Measurements from ENCODE around the gene LRP1B. TPM values are rescaled to one million over a fixed set of nuclear protein-coding genes. Genes with fewer than 3 reads are reported as not detected.

The LRP1B gene
- total and polyA plus RNA-seq, 2 of the 8 experiments (the other 6 are each of a cell fraction or from before 2014, with no cell fraction given) = 0.03 TPM; not detected in 1

GRCh38 chr2:140355511-140356090 lies 1775.2 kb downstream of the LRP1B start:
- FAIRE-seq (no peak), DNase-seq (ENCODE audit: low read depth in 1 of 2, low spot score in 2 of 2) (no peak)
- H2BK5ac ChIP-seq (ENCODE audit: low read depth, low read length) = no peak overlapping the region
- H3K14ac ChIP-seq (ENCODE audit: insufficient read length) = no peak overlapping the region
- H4K20me1 ChIP-seq (replicated peaks in 1 of 2; ENCODE audit: control insufficient read depth in 1 of 2, insufficient read depth in 2 of 2, low read length in 2 of 2) = no peaks in the 10 kb centered on the region
- no peak overlapping the region for H3K4me3 ChIP-seq (ENCODE audit: extremely low read depth in 1 of 4, insufficient read depth in 2 of 4, low read depth in 3 of 4, low read length in 4 of 4)
- no peak overlapping the region for H2AFZ ChIP-seq (ENCODE audit: low read length)
- no peak overlapping the region for H2BK120ac ChIP-seq (replicated peaks; ENCODE audit: low read depth, low read length)
- no peak overlapping the region for H2AK5ac ChIP-seq (ENCODE audit: low read depth, low read length)
- no peak overlapping the region for H3K4ac ChIP-seq (replicated peaks; ENCODE audit: insufficient read length, low read depth, low read length)
- H3K18ac ChIP-seq (ENCODE audit: extremely low read depth, low read length) = no peak overlapping the region
- no peaks in the 10 kb centered on the region for H3K9me3 ChIP-seq (ENCODE audit: insufficient read depth in 2 of 2, low read depth in 1 of 2, low read length in 1 of 2)
- H3K56ac ChIP-seq (replicated peaks; ENCODE audit: insufficient read length, low read depth, low read length) = no peak overlapping the region
- no peaks in the 10 kb centered on the region for H3K27me3 ChIP-seq (replicated peaks in 1 of 4; ENCODE audit: control insufficient read depth in 3 of 4, extremely low read depth in 1 of 4, insufficient read depth in 3 of 4, low read length in 3 of 4)
- H3K27ac ChIP-seq (ENCODE audit: low read depth, low read length) = no peak overlapping the region
- no peaks in the 10 kb centered on the region for H3K36me3 ChIP-seq (ENCODE audit: control insufficient read depth in 2 of 4, insufficient read depth in 4 of 4, low read length in 3 of 4)
- H2BK20ac ChIP-seq (ENCODE audit: low read length) = no peak overlapping the region
- H3K23ac ChIP-seq (ENCODE audit: insufficient read length) = no peak overlapping the region
- H3K4me2 ChIP-seq (ENCODE audit: insufficient read depth in 1 of 2, low read depth in 2 of 2, low read length in 2 of 2) = 0 out of 4 replicates have a peak overlapping the region, but pooled peaks of 1 of the 2 experiments have one; percentile 19
- no peaks in the 10 kb centered on the region for H3K79me1 ChIP-seq (ENCODE audit: low read depth, low read length)
- no peaks in the 10 kb centered on the region for H3K79me2 ChIP-seq (ENCODE audit: control insufficient read depth in 1 of 2, insufficient read depth in 2 of 2, low read length in 2 of 2)
- CTCF ChIA-PET (ENCODE audit: partially characterized antibody) = no interaction called here
- no peak overlapping the region for H3K9ac ChIP-seq (replicated peaks in 1 of 4; ENCODE audit: extremely low read depth in 1 of 4, low read depth in 3 of 4, low read length in 3 of 4)
- peak overlapping the region; percentile 96 for H4K5ac ChIP-seq (ENCODE audit: insufficient read length, low read depth, low read length)
- H3K4me1 ChIP-seq (replicated peaks in 1 of 4; ENCODE audit: control insufficient read depth in 3 of 4, insufficient read depth in 4 of 4, low read length in 3 of 4) = peaks cover 0 to 11% (median 0%) of the 10 kb centered on the region in 4 experiments; a peak in 1 of 7 replicates
- WGBS, 2 experiments (ENCODE audit: extremely low coverage in 1 of 2, insufficient coverage in 1 of 2, insufficient read length in 1 of 2, insufficient replicate concordance in 2 of 2, low coverage in 1 of 2, low lambda C conversion rate in 2 of 2, missing lambda C conversion rate in 1 of 2) = 37% methylated on average over 2 of the region's 2 CpGs; no CpG with 5 or more reads in 1 of the 2 experiments
- H4K8ac ChIP-seq (ENCODE audit: extremely low read depth, insufficient read depth, low read length) = no peak overlapping the region
- H2BK15ac ChIP-seq (ENCODE audit: low read length) = no peak overlapping the region
- no peaks in the 10 kb centered on the region for H3K23me2 ChIP-seq (ENCODE audit: low read depth, low read length)
- H2BK12ac ChIP-seq (ENCODE audit: low read depth, low read length) = no peak overlapping the region
- POLR2A ChIA-PET (ENCODE audit: partially characterized antibody) = no interaction called here
- no peak overlapping the region for H4K91ac ChIP-seq (replicated peaks; ENCODE audit: insufficient read length, low read length)
- TF ChIP-seq SIN3A (conservative IDR thresholded peaks at IDR 0.05 in 1 of 2, IDR thresholded peaks at IDR 0.05 in 1 of 2; ENCODE audit: low read depth in 1 of 2, low read length in 2 of 2) = no peak
- no peak for TF ChIP-seq CHD1 (IDR thresholded peaks at IDR 0.05; ENCODE audit: low read depth, low read length)
- TF ChIP-seq CTCF (IDR thresholded peaks at IDR 0.05; ENCODE audit: control extremely low read depth in 1 of 3, insufficient read depth in 1 of 3, low read depth in 1 of 3, low read length in 3 of 3) = no peak
- no peak for TF ChIP-seq BCL11A (IDR thresholded peaks at IDR 0.05; ENCODE audit: low read depth in 2 of 2, low read length in 2 of 2)
- TF ChIP-seq BRCA1 (IDR thresholded peaks at IDR 0.05; ENCODE audit: low read depth, low read length) = no peak
- no peak for TF ChIP-seq PHF8 (conservative IDR thresholded peaks at IDR 0.05; ENCODE audit: low read depth, low read length)
- no peak for TF ChIP-seq KDM1A (IDR thresholded peaks at IDR 0.05; ENCODE audit: borderline replicate concordance, low read length)
- TF ChIP-seq RBBP5 (IDR thresholded peaks at IDR 0.05; ENCODE audit: borderline replicate concordance, low read depth, low read length) = no peak
- TF ChIP-seq SAP30 (IDR thresholded peaks at IDR 0.05; ENCODE audit: insufficient read depth, insufficient replicate concordance, low read length) = no peak

All from H1 (cell line).